H9 (cell line): ENCODE results near the gene ATG14. TPM values are rescaled to one million over a fixed set of nuclear protein-coding genes. Genes with fewer than 3 reads are reported as not detected.

ENCODE experiments used
- DNase-seq: peaks from one replicate; pipeline ENCODE4 v3.0.0-alpha.2; 2017
- H2AFZ ChIP-seq: one replicate; pipeline ENCODE4 v1.6.1; 2013; ENCODE audit warnings: mild to moderate bottlenecking, low read length, control low read depth, moderate library complexity
- H2AK5ac ChIP-seq: 2 replicates; pipeline ENCODE4 v1.6.1; 2013; ENCODE audit warnings: low read length, control low read depth, mixed read lengths; ENCODE audit not compliant: insufficient read length
- H2BK120ac ChIP-seq: one replicate; pipeline ENCODE4 v1.6.1; 2013; ENCODE audit warnings: low read depth, mild to moderate bottlenecking, low read length, control low read depth, inconsistent platforms; ENCODE audit not compliant: poor library complexity, severe bottlenecking
- H2BK12ac ChIP-seq: 2 replicates; pipeline ENCODE4 v1.6.1; 2013; ENCODE audit warnings: low read length, control low read depth, mixed read lengths, low read depth; ENCODE audit not compliant: insufficient read length
- H2BK15ac ChIP-seq: 2 replicates; pipeline ENCODE4 v1.6.1; 2013; ENCODE audit warnings: low read depth, low read length, control low read depth
- H2BK20ac ChIP-seq: one replicate; pipeline ENCODE4 v1.6.1; 2013; ENCODE audit warnings: low read depth, mild to moderate bottlenecking, low read length, control low read depth, inconsistent platforms; ENCODE audit not compliant: poor library complexity, severe bottlenecking
- H2BK5ac ChIP-seq: 2 replicates; pipeline ENCODE4 v1.6.1; 2013; ENCODE audit warnings: low read length, control low read depth, mixed read lengths; ENCODE audit not compliant: insufficient read length
- H3K14ac ChIP-seq: 2 replicates; pipeline ENCODE4 v1.6.1; 2013; ENCODE audit warnings: low read length, control low read depth; ENCODE audit not compliant: insufficient read depth
- H3K18ac ChIP-seq: 2 replicates; pipeline ENCODE4 v1.6.1; 2013; ENCODE audit warnings: low read depth, mild to moderate bottlenecking, mixed read lengths, low read length, control low read depth; ENCODE audit not compliant: insufficient read length
- H3K23ac ChIP-seq: 2 replicates; pipeline ENCODE4 v1.6.1; 2013; ENCODE audit warnings: low read length, control low read depth, mixed read lengths, low read depth; ENCODE audit not compliant: insufficient read length
- H3K23me2 ChIP-seq: 2 replicates; pipeline ENCODE4 v1.6.1; 2013; ENCODE audit warnings: low read depth, mild to moderate bottlenecking, mixed read lengths, low read length, control low read depth; ENCODE audit not compliant: insufficient read length, poor library complexity, severe bottlenecking
- H3K27ac ChIP-seq: 2 replicates; pipeline ENCODE4 v1.5.1; 2013; ENCODE audit warnings: low read length, control low read depth, mixed read lengths, low read depth; ENCODE audit not compliant: insufficient read length
- H3K27me3 ChIP-seq: 2 replicates; pipeline ENCODE4 v1.6.1; 2013; ENCODE audit warnings: low read length, control low read depth, inconsistent platforms; ENCODE audit not compliant: insufficient read depth
- H3K4ac ChIP-seq: 2 replicates; pipeline ENCODE4 v1.6.1; 2013; ENCODE audit warnings: low read depth, mild to moderate bottlenecking, control low read depth, inconsistent platforms, low read length, moderate library complexity
- H3K4me1 ChIP-seq: 2 replicates; pipeline ENCODE4 v1.6.1; 2013; ENCODE audit warnings: low read length, control low read depth, inconsistent platforms; ENCODE audit not compliant: insufficient read depth
- H3K4me2 ChIP-seq: 2 replicates; pipeline ENCODE4 v1.6.1; 2013; ENCODE audit warnings: low read length, control low read depth, mixed read lengths; ENCODE audit not compliant: insufficient read length, insufficient read depth
- H3K56ac ChIP-seq: 2 replicates; pipeline ENCODE4 v1.6.1; 2013; ENCODE audit warnings: low read depth, mild to moderate bottlenecking, mixed read lengths, low read length, control low read depth; ENCODE audit not compliant: insufficient read length
- H3K79me1 ChIP-seq: 2 replicates; pipeline ENCODE4 v1.6.1; 2013; ENCODE audit warnings: low read depth, mild to moderate bottlenecking, moderate library complexity, low read length, control low read depth, inconsistent platforms; ENCODE audit not compliant: insufficient read depth, poor library complexity, severe bottlenecking
- H3K79me2 ChIP-seq: 2 replicates; pipeline ENCODE4 v1.6.1; 2013; ENCODE audit warnings: low read length, control low read depth, inconsistent platforms; ENCODE audit not compliant: insufficient read depth
- H3K9ac ChIP-seq: 2 replicates; pipeline ENCODE4 v1.6.1; 2013; ENCODE audit warnings: low read length, control low read depth, mixed read lengths; ENCODE audit not compliant: insufficient read length; ENCODE audit errors: extremely low read depth
- H3K9me3 ChIP-seq: one replicate; pipeline ENCODE4 v1.6.1; 2013; ENCODE audit warnings: low read depth, low read length, inconsistent platforms; ENCODE audit not compliant: control insufficient read depth
- H3T11ph ChIP-seq: one replicate; pipeline ENCODE4 v1.6.1; 2013; ENCODE audit warnings: mild to moderate bottlenecking, low read length, control low read depth, inconsistent platforms
- H4K20me1 ChIP-seq: one replicate; pipeline ENCODE4 v1.6.1; 2013; ENCODE audit not compliant: control insufficient read depth, insufficient read length, insufficient read depth
- H4K5ac ChIP-seq: 2 replicates; pipeline ENCODE4 v1.6.1; 2013; ENCODE audit warnings: low read depth, mild to moderate bottlenecking, mixed read lengths, low read length, control low read depth; ENCODE audit not compliant: insufficient read length
- H4K8ac ChIP-seq: replicated peaks from 2 replicates; pipeline ENCODE4 v1.6.1; 2013; ENCODE audit warnings: low read length, control low read depth, mixed read lengths, low read depth; ENCODE audit not compliant: insufficient read length
- H4K91ac ChIP-seq: 2 replicates; pipeline ENCODE4 v1.6.1; 2013; ENCODE audit warnings: low read depth, mild to moderate bottlenecking, moderate library complexity, mixed read lengths, low read length, control low read depth; ENCODE audit not compliant: insufficient read length
- H3K27ac Mint-ChIP-seq, 3 experiments: 2 replicates in 2 of 3; 3 replicates in 1 of 3; pipeline ENCODE4 v1.8.0; 2020 to 2021; ENCODE audit warnings: mixed read lengths in 3 of 3, mild to moderate bottlenecking in 1 of 3, moderate library complexity in 1 of 3
- H3K27me3 Mint-ChIP-seq: 2 replicates; pipeline ENCODE4 v1.8.0; 2021; ENCODE audit warnings: low read depth, mild to moderate bottlenecking, moderate library complexity, mixed read lengths
- H3K36me3 Mint-ChIP-seq, 3 experiments: 2 replicates in 2 of 3; 3 replicates in 1 of 3; pipeline ENCODE4 v1.8.0; 2020 to 2021; ENCODE audit warnings: low read depth in 3 of 3, mixed read lengths in 3 of 3; ENCODE audit not compliant: insufficient read depth in 1 of 3
- H3K4me1 Mint-ChIP-seq, 2 experiments: 2 replicates each; pipeline ENCODE4 v1.8.0; 2020; ENCODE audit warnings: mixed read lengths in 2 of 2
- H3K4me3 Mint-ChIP-seq, 2 experiments: 2 replicates in 1 of 2; 3 replicates in 1 of 2; pipeline ENCODE4 v1.8.0; 2020 to 2021; ENCODE audit warnings: mild to moderate bottlenecking in 2 of 2, mixed read lengths in 2 of 2, moderate library complexity in 1 of 2
- H3K9me3 Mint-ChIP-seq, 2 experiments: 2 replicates in 1 of 2; 3 replicates in 1 of 2; pipeline ENCODE4 v1.8.0; 2020; ENCODE audit warnings: mild to moderate bottlenecking in 2 of 2, mixed read lengths in 2 of 2, moderate library complexity in 1 of 2
- CTCF ChIP-seq: fragments of 200-600 bp; sonication (generic); conservative IDR thresholded peaks from 3 replicates; pipeline ENCODE4 v1.8.0; 2021; ENCODE audit warnings: antibody characterized with exemption, mild to moderate bottlenecking
- WGBS: extraction: QIAGEN DNeasy Blood & Tissue Kit; methylation state at CpG from one replicate; pipeline ENCODE4 v1.1.7; 2013; ENCODE audit warnings: missing lambda C conversion rate, low lambda C conversion rate, mixed read lengths; ENCODE audit not compliant: insufficient read length; ENCODE audit errors: extremely low coverage; 5-methylcytosine and 5-hydroxymethylcytosine counted together
- total RNA-seq: library from RNA; stranded (reverse); gene quantifications from 2 replicates; pipeline ENCODE4 v1.2.1, GENCODE V29; 2021

The ATG14 gene
- total RNA-seq, 1 experiment from 2014 or later: 13.6 TPM

GRCh38 chr14:55347748-55348147 lies 63.9 kb downstream of the ATG14 start:
- no peak overlapping the region for H3K4me2 ChIP-seq
- no peak overlapping the region for H2BK12ac ChIP-seq
- Mint-ChIP-seq H3K4me1 (peaks cover 2 to 12% of the 10 kb centered on the region in 2 experiments; a peak in 3 of 4 replicates), H3K27me3 (no peaks in the 10 kb centered on the region), H3K36me3 (peaks cover 0 to 16% (median 14%) of the 10 kb centered on the region in 3 experiments; a peak in 4 of 7 replicates), H3K4me3 (no peak overlapping the region), H3K9me3 (no peaks in the 10 kb centered on the region), H3K27ac (no peak overlapping the region)
- H3K56ac ChIP-seq: no peak overlapping the region
- H3K23me2 ChIP-seq: no peaks in the 10 kb centered on the region
- H3K27ac ChIP-seq: no peak overlapping the region
- no peak overlapping the region for H4K91ac ChIP-seq
- no peak overlapping the region for H3K4ac ChIP-seq
- no peak overlapping the region for H3T11ph ChIP-seq
- no peak overlapping the region for H3K9ac ChIP-seq
- no peak for TF ChIP-seq CTCF
- no peak overlapping the region for H2AK5ac ChIP-seq
- H4K20me1 ChIP-seq: no peaks in the 10 kb centered on the region
- H3K14ac ChIP-seq: no peak overlapping the region
- no peaks in the 10 kb centered on the region for H3K79me2 ChIP-seq
- WGBS: no CpG with 5 or more reads among the region's 3 CpGs
- no peak overlapping the region for H2BK120ac ChIP-seq
- H3K27me3 ChIP-seq: no peaks in the 10 kb centered on the region
- no peak overlapping the region for H2BK20ac ChIP-seq
- no peak overlapping the region for H3K23ac ChIP-seq
- H3K18ac ChIP-seq: no peak overlapping the region
- DNase-seq: no peak
- H3K4me1 ChIP-seq: no peaks in the 10 kb centered on the region
- no peak overlapping the region for H4K5ac ChIP-seq
- H2BK15ac ChIP-seq: no peak overlapping the region
- H2AFZ ChIP-seq: no peak overlapping the region
- H3K79me1 ChIP-seq: no peaks in the 10 kb centered on the region
- no peaks in the 10 kb centered on the region for H3K9me3 ChIP-seq
- H2BK5ac ChIP-seq: no peak overlapping the region
- no peak overlapping the region for H4K8ac ChIP-seq
